22Rv1 (cell line): ENCODE measurements around the gene GPAM.
"Not testable (repeated sequence)": the region's sequence is repeated elsewhere in the genome, so short reads cannot be mapped to it uniquely, and the experiment has no call there.

Experiments used
- H3K27ac ChIP-seq: fragments of 450-650 bp; 2 replicates; pipeline ENCODE4 v1.5.1; 2017
- ZFX ChIP-seq: fragments of 450-650 bp; IDR thresholded peaks from 2 replicates; pipeline ENCODE4 v1.6.1; 2017; ENCODE audit warnings: antibody characterized with exemption, borderline replicate concordance
- TF ChIP-seq, protein P1 (sequence below): fragments of 450-650 bp; IDR thresholded peaks from 2 replicates; pipeline ENCODE4 v1.5.1; 2017; ENCODE audit warnings: mild to moderate bottlenecking

GPAM gene, protein sequence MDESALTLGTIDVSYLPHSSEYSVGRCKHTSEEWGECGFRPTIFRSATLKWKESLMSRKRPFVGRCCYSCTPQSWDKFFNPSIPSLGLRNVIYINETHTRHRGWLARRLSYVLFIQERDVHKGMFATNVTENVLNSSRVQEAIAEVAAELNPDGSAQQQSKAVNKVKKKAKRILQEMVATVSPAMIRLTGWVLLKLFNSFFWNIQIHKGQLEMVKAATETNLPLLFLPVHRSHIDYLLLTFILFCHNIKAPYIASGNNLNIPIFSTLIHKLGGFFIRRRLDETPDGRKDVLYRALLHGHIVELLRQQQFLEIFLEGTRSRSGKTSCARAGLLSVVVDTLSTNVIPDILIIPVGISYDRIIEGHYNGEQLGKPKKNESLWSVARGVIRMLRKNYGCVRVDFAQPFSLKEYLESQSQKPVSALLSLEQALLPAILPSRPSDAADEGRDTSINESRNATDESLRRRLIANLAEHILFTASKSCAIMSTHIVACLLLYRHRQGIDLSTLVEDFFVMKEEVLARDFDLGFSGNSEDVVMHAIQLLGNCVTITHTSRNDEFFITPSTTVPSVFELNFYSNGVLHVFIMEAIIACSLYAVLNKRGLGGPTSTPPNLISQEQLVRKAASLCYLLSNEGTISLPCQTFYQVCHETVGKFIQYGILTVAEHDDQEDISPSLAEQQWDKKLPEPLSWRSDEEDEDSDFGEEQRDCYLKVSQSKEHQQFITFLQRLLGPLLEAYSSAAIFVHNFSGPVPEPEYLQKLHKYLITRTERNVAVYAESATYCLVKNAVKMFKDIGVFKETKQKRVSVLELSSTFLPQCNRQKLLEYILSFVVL

DNA sequence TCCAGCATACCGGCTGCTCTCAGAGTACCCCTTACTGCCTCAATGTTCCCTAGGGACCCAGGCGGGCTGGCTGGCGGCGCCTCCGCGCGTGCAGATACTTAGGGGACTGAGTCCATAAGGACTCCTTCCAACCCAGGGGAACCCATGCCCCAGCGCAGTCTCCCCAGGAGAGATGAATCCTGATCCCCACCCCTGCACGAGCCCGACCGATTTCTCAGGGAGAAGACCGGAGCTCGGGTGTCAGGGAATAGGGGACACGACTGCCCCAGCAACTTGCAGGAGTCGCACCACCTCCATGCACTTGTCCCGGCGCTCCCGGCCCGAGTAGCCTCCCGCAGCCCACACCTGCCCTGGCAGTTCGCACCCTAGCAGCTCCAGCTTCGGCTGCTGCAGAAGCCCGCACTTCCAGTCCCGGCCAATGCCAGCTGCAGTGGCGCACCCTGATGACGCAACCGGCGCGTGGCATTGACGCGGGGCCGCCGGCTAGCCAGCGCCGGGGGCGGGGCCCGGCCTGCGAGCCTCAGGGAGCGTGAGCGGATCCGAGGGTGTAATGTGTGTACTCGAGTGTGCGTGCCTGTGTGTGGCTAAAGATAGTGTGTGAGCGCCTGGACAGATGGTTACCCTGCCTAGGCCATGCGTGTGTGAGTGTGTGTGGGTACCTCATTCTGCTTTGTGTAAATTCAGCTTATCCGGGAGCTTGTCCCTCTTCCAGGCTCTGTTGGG lies at the start of gene GPAM:
Gene GPAM (minus strand): TSS at position 437 of the 723 bp plus-strand sequence. CDS start 1,981 bp downstream, outside the sequence.
- peak within 1 kb of the TSS; percentile 55 for H3K27ac ChIP-seq
- TF ChIP-seq, protein P1, sequence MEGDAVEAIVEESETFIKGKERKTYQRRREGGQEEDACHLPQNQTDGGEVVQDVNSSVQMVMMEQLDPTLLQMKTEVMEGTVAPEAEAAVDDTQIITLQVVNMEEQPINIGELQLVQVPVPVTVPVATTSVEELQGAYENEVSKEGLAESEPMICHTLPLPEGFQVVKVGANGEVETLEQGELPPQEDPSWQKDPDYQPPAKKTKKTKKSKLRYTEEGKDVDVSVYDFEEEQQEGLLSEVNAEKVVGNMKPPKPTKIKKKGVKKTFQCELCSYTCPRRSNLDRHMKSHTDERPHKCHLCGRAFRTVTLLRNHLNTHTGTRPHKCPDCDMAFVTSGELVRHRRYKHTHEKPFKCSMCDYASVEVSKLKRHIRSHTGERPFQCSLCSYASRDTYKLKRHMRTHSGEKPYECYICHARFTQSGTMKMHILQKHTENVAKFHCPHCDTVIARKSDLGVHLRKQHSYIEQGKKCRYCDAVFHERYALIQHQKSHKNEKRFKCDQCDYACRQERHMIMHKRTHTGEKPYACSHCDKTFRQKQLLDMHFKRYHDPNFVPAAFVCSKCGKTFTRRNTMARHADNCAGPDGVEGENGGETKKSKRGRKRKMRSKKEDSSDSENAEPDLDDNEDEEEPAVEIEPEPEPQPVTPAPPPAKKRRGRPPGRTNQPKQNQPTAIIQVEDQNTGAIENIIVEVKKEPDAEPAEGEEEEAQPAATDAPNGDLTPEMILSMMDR = peak; percentile 12; the same call in 1 of the 2 replicates
- no peak for TF ChIP-seq ZFX

DNA sequence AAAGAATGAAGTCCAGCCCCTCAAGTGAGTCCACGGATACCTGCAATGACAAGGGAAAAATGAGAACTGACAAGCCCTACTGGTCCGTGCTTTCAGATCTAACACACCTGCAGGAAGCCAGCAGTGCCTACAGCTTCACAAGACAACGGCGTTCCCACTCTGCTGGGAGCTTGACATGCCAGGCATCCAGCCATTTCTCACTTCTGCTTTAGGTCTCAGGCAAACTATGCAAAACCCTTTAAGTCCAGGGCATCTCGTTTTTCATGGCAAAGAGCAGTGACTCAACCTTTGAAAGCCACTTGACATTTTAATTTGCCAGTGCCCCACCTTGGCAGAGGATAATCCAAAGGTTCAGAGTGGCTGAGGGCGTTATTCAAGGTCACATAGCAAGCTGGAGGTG lies 49.1 kb upstream of the GPAM start:
- H3K27ac ChIP-seq = no peak overlapping the region
- TF ChIP-seq, protein P1 = no peak
- no peak for TF ChIP-seq ZFX

DNA sequence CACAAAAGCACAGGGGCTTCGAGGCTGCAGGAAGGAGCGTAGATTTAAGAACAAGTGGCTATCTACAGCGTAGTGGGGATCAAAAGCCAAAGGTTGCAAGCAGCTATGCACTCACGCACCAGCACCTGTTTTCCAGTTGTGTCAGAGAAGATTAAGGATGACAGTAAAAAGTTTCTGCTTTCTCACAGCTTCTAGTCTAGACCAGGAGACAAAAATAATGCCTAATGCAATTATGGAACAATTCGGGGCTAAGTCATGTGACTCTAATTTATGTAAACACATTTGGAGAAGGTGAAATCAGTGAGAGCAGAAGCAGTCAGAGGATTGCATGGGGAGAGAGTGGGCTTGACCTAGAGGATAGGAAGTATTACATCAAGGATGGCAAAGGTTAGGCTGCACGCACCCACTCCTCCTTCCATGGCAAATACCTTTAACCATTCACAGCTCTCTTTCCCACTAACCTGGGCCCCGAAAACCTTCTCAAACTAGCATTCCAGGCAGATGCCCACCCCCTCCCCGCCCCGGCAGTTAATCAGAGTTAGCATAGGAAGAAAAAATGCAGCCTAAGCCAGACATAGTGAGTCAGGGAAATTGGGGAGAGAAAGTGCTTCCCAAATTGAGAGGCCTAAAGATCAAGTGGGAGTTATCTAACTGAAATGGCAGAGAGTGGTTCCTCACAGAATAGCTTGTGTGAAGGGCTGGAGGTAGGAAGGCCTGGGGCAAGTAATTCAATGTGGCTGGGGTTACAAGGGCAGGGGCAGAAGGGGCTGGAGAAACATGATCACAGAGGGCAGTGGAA lies 48.2 kb upstream of the GPAM start:
- TF ChIP-seq ZFX = no peak
- TF ChIP-seq, protein P1 = no peak
- H3K27ac ChIP-seq = no peak overlapping the region

DNA sequence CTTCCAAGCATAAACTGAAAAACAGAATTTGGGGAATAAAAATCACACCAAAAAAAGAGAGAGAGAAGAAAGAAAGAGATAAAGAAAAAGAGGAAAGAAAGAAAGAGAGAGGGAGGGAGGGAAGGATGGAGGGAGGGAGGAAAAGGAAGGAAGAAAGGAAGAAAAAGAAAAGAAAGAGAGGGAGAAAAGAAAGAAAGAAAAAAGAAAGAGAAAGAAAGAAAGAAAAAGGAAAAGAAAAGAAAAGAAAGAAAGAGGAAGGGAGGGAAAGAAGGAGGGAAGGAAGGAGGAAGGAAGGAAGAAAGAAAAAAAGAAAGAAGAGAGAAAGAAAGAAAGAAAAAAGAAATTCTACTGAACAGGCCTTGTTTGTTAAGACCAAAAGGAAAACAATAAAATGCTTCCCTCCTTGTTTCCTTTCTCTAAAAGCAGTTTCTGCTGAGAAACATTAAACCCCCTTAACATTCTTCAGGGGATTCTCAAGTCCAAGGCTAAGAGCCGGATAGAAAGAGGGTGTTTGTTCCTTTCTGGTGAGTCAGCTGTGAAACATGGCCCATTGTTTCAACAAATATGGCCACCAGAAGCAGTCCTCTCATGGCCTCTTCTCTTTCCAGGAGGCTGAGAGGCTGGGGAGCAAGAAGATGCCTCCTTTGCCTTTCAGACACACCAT lies 46.9 kb upstream of the GPAM start:
- TF ChIP-seq ZFX = no peak
- TF ChIP-seq, protein P1 = no peak
- no peak overlapping the region for H3K27ac ChIP-seq

DNA sequence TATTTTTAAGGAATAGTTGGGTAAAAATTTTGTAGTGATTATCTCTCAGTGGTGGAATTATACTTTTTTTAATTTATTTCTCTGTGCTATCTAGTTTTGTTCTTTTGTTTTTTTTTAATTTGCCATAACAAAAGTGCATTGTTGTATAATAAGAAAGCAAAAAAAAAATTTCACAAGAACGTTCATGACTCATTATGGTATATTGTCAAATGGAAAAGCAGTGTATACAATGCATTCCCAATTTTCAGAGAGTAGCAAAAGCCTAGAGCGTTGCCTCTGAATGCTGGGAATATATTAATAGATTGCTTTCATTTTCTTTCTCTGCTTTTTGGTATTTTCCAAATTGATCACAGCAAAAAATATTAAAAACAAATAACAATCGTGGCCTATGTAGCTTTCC lies 46.3 kb upstream of the GPAM start:
- TF ChIP-seq, protein P1 = no peak
- no peak for TF ChIP-seq ZFX
- no peak overlapping the region for H3K27ac ChIP-seq

DNA sequence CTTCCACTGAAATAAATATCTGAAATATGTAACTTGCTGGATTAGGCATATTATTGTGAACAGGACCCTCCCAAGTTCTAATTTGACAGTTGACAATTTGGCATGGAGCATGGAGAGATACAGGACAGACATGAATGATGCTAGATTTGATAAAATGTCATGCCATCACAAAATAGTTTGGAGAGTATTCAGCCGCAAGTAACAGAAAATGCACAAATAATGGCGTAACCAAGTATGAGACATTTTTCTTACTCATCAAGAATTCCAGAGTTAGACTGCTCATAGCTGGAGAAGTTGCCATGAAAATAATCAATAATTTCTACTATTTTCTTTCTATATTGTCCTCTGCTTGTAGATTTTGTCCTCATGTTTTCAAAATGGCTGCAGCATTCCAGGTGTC lies 45.5 kb upstream of the GPAM start:
- H3K27ac ChIP-seq = no peak overlapping the region
- TF ChIP-seq ZFX = no peak
- TF ChIP-seq, protein P1 = no peak

DNA sequence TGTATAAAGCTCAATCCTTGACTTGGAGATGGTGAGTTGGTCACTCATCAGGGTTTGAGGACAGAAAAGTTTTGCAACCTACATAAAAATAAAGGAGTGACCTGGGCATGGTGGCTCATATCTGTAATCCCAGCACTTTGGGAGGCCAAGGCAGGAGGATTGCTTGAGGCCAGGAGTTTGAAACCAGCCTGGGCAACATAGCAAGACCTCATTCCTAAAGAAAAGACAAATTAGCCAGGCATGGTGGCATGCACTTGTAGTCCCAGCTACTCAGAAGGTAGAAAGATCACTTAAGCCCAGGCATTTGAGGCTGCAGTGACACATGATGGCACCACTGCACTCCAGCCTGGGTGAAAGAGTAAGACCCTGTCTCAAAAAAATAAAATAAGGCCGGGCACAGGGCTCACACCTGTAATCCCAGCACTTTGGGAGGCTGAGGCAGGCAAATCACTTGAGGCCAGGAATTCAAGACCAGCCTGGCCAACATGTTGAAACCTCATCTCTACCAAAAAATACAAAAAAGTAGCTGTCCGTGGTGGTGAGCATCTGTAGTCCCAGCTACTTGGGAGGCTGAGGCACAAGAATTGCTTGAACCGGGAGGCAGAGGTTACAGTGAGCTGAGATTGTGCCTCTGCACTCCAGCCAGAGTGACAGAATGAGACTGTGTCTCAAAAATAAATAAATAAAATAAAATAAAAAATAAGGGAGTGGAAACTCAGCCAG lies 45.0 kb upstream of the GPAM start:
- not testable (repeated sequence) for H3K27ac ChIP-seq
